Omental fat pad (tissue), 4 donors: ENCODE data around the gene TDRD3. TPM values are rescaled to one million over a fixed set of nuclear protein-coding genes. Genes with fewer than 3 reads are reported as not detected.

Experiments used
- ATAC-seq: fragments of 150-250 bp; one replicate; pipeline ENCODE4 v1.9.1; 2016; ENCODE audit warnings: mild to moderate bottlenecking, moderate library complexity; ENCODE audit not compliant: low FRiP score
- DNase-seq: peaks from one replicate; pipeline ENCODE4 v3.0.0-alpha.2; 2019; ENCODE audit warnings: low spot score
- total RNA-seq, 4 donors: library from RNA; depleted of rRNA; stranded (reverse); fragments of >200 nt; gene quantifications; one replicate each; pipeline ENCODE4 v1.1.0, GENCODE V29; 2016
- TF ChIP-seq, protein P1 (sequence below), 3 donors: fragments of 450-650 bp; IDR thresholded peaks; one replicate each; pipeline ENCODE4 v1.5.1; 2016 to 2017; ENCODE audit warnings: antibody characterized with exemption in 3 of 3, mild to moderate bottlenecking in 3 of 3, moderate library complexity in 2 of 3

TDRD3 gene
- total RNA-seq, 4 donors from 2014 or later: 16.9 to 36.4 (median 20.7) TPM

- DNase-seq (no peak), ATAC-seq (no peak)
- TF ChIP-seq, protein P1, sequence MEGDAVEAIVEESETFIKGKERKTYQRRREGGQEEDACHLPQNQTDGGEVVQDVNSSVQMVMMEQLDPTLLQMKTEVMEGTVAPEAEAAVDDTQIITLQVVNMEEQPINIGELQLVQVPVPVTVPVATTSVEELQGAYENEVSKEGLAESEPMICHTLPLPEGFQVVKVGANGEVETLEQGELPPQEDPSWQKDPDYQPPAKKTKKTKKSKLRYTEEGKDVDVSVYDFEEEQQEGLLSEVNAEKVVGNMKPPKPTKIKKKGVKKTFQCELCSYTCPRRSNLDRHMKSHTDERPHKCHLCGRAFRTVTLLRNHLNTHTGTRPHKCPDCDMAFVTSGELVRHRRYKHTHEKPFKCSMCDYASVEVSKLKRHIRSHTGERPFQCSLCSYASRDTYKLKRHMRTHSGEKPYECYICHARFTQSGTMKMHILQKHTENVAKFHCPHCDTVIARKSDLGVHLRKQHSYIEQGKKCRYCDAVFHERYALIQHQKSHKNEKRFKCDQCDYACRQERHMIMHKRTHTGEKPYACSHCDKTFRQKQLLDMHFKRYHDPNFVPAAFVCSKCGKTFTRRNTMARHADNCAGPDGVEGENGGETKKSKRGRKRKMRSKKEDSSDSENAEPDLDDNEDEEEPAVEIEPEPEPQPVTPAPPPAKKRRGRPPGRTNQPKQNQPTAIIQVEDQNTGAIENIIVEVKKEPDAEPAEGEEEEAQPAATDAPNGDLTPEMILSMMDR (IDR thresholded peaks at IDR 0.05): no peak
These were observed 214.5 kb downstream of the TDRD3 start for GRCh38 chr13:60611523-60611922.

GRCh38 chr13:60612593-60612992, 215.6 kb downstream of the TDRD3 start:
- DNase-seq (no peak), ATAC-seq (no peak)
- TF ChIP-seq, protein P1 (IDR thresholded peaks at IDR 0.05): no peak

DNA sequence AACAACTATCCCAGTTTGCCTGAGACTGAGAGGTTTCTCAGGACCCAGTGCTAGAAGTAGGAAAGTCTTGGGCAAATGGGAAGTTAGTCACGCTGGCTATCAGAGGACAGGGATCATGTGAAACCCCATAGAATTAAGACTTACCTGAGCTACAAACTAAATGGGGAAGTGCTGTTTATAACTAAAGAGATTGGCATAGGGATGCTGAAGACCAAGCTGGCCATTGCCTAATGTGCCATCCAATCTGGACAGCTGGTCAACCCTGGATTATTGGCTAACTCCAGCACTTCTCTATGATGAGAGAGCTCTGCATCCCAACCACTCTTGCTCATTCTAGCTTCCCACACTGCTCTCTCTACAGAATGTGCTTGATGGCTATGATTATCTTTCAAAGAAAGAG, 216.1 kb downstream of the TDRD3 start:
- TF ChIP-seq, protein P1 (IDR thresholded peaks at IDR 0.05): no peak
- no peak for ATAC-seq

GRCh38 chr13:60617991-60618733, 221.1 kb downstream of the TDRD3 start:
- ATAC-seq: no peak
- TF ChIP-seq, protein P1 (IDR thresholded peaks at IDR 0.05): no peak
- DNase-seq: no peak

More for the DNA sequence above, 216.1 kb downstream of the TDRD3 start:
- no peak for DNase-seq

- no peak for DNase-seq
- no peak for ATAC-seq
- TF ChIP-seq, protein P1 (IDR thresholded peaks at IDR 0.05): no peak
These were observed 222.4 kb downstream of the TDRD3 start for GRCh38 chr13:60619461-60619860.

DNA sequence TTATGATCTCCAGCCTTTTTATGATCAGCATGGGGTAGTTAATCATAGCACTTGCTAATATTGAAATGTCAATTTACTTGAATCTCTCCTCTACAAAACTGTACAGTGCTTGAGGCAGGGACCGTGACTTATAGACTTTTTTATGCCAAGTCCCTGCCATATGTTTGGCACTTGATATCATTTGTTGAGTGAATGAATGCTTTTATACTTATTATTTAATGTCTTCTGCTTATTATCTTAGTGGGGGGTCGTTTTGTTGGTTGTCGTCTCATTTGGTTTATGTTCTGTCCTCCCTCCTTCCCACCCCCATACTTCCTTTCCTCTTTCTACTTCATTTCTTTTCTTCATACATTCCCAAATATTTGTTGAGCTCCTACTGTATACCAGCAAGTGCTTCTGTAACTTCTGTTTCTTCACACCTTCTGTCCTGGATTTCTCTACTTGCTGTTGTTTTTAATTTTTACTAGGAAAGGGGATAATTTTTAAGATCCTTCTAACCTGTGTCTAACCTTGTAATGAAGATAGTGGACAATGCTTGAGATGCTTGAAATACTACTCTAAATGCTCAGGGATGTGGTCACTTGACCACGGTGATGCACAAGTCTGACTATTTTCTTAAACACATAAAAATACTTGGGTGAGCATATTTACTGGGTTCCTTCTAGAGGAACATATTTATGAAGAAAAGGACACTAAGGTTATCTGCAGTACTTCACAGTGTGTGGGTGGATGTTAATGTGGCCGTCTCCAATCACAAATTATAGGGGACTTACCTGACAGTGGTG, 223.8 kb downstream of the TDRD3 start:
- TF ChIP-seq, protein P1 (IDR thresholded peaks at IDR 0.05): no peak
- no peak for DNase-seq
- no peak for ATAC-seq
